ENCODE results near the gene TUBGCP3. TPM values are rescaled to one million over a fixed set of nuclear protein-coding genes. Genes with fewer than 3 reads are reported as not detected.

The TUBGCP3 gene
- total and polyA plus RNA-seq, 4 donors, result 6.7 to 31.0 (median 17.3) TPM

DNA sequence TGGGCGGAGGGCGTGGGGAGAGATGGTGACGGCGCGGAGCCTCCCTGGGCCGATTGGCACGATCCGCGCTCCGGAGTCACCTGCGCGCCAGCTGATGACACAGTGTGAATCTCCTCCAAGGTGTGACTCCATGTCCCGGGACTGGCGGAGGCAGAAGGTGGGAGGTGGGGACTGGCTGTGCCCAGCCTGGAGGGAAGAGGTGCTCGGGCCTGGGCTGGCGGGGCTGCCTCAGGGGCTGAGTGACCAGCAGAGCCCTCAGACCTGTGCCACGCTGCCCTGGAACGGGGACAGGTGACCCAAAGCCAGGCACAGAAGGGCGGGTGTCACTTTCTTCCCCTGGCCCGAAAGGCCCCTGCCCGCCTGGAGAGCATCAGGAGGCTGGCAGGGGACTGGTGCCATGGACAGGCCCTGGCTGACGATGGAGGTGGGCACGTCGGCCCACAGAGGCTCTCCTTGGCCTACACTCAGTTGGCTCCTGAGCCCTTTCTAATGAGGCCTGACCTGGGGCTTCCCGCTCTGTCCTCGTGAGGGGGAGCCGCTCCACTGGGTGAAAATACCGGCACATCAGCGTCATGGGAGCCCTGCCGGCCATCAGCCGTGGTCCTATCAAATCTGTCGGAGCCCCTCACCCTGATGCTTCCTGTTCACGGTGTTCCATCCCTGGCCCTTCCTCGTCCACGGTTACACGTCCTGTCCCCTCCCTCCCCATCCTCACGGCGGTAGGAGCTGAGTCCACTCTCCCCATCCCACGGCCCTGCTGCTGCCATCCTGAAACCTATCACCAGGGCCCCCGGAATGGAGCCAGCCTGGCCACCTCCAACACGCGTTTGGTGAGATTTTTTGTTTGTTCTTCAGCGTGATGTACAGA lies 136.2 kb downstream of the TUBGCP3 start:
- H3K4me3 ChIP-seq (ENCODE audit: low read depth in 1 of 3, low read length in 3 of 3), result no peak overlapping the region
- peak; percentile 31 for DNase-seq (ENCODE audit: low spot score)
- H3K9me3 ChIP-seq (ENCODE audit: control insufficient read depth in 4 of 4, low read length in 3 of 4), result no peaks in the 10 kb centered on the region
- TF ChIP-seq ZBTB33 (IDR thresholded peaks at IDR 0.05), result no peak
- peaks cover 0 to 3% (median 0%) of the 10 kb centered on the region in 4 donors for H3K36me3 ChIP-seq (ENCODE audit: control insufficient read depth in 4 of 4, insufficient read depth in 3 of 4, low read depth in 1 of 4, low read length in 3 of 4)
- WGBS, result 91% methylated on average over 43 of the region's 43 CpGs
- H3K9ac ChIP-seq (ENCODE audit: low read depth in 1 of 2, low read length in 2 of 2), result no peak overlapping the region
- no peaks in the 10 kb centered on the region for H3K27me3 ChIP-seq (ENCODE audit: control insufficient read depth in 4 of 4, insufficient read depth in 4 of 4, low read length in 3 of 4)
- H3K27ac ChIP-seq (ENCODE audit: low read depth in 1 of 2, low read length in 2 of 2), result no peak overlapping the region
- peaks cover 0 to 9% (median 3%) of the 10 kb centered on the region in 4 donors for H3K4me1 ChIP-seq (ENCODE audit: control insufficient read depth in 4 of 4, insufficient read depth in 4 of 4, low read length in 3 of 4)

DNA sequence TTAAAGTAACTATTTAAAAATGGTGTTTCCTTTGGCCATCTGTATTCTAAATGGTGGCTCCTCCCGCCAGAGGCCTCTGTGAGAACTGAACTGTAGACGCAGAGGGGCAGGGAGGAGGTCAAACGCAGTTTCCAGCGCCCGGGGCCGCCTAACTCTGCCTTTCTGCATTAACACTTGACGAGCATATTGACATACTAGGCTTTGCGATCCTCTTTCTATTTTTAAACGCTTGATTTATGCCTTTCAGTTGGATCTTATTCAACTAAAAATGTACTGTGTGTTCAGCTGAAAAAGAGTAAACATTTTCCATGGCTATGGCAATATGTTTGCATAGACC lies 137.1 kb downstream of the TUBGCP3 start:
- 48% methylated on average over 9 of the region's 9 CpGs for WGBS
- DNase-seq (ENCODE audit: low spot score), result no peak

More for the DNA sequence above, 137.1 kb downstream of the TUBGCP3 start:
- Histone ChIP-seq H3K4me1 (ENCODE audit: control insufficient read depth in 4 of 4, insufficient read depth in 4 of 4, low read length in 3 of 4) (peaks cover 0 to 9% (median 3%) of the 10 kb centered on the region in 4 donors), H3K4me3 (ENCODE audit: low read depth in 1 of 3, low read length in 3 of 3) (no peak overlapping the region), H3K27me3 (ENCODE audit: control insufficient read depth in 4 of 4, insufficient read depth in 4 of 4, low read length in 3 of 4) (no peaks in the 10 kb centered on the region), H3K27ac (ENCODE audit: low read depth in 1 of 2, low read length in 2 of 2) (no peak overlapping the region), H3K36me3 (ENCODE audit: control insufficient read depth in 4 of 4, insufficient read depth in 3 of 4, low read depth in 1 of 4, low read length in 3 of 4) (peaks cover 0 to 3% (median 0%) of the 10 kb centered on the region in 4 donors), H3K9me3 (ENCODE audit: control insufficient read depth in 4 of 4, low read length in 3 of 4) (no peaks in the 10 kb centered on the region), H3K9ac (ENCODE audit: low read depth in 1 of 2, low read length in 2 of 2) (no peak overlapping the region)
- TF ChIP-seq GABPA (IDR thresholded peaks at IDR 0.05 in 1 of 2, conservative IDR thresholded peaks at IDR 0.05 in 1 of 2) (no peak), RAD21 (IDR thresholded peaks at IDR 0.05) (no peak), NR2F2 (IDR thresholded peaks at IDR 0.05) (no peak), FOXA1 (IDR thresholded peaks at IDR 0.05) (no peak), MAX (IDR thresholded peaks at IDR 0.05) (no peak), JUND (IDR thresholded peaks at IDR 0.05) (no peak), TAF1 (conservative IDR thresholded peaks at IDR 0.05) (no peak), FOXA2 (IDR thresholded peaks at IDR 0.05) (no peak), ZBTB33 (IDR thresholded peaks at IDR 0.05) (no peak), HNF4G (IDR thresholded peaks at IDR 0.05) (no peak), HNF4A (conservative IDR thresholded peaks at IDR 0.05) (no peak), ATF3 (IDR thresholded peaks at IDR 0.05) (no peak), EGR1 (IDR thresholded peaks at IDR 0.05; ENCODE audit: low read depth in 2 of 2) (no peak), RXRA (IDR thresholded peaks at IDR 0.05) (no peak), SP1 (IDR thresholded peaks at IDR 0.05) (no peak), YY1 (IDR thresholded peaks at IDR 0.05) (no peak)
- TF ChIP-seq, protein P1, sequence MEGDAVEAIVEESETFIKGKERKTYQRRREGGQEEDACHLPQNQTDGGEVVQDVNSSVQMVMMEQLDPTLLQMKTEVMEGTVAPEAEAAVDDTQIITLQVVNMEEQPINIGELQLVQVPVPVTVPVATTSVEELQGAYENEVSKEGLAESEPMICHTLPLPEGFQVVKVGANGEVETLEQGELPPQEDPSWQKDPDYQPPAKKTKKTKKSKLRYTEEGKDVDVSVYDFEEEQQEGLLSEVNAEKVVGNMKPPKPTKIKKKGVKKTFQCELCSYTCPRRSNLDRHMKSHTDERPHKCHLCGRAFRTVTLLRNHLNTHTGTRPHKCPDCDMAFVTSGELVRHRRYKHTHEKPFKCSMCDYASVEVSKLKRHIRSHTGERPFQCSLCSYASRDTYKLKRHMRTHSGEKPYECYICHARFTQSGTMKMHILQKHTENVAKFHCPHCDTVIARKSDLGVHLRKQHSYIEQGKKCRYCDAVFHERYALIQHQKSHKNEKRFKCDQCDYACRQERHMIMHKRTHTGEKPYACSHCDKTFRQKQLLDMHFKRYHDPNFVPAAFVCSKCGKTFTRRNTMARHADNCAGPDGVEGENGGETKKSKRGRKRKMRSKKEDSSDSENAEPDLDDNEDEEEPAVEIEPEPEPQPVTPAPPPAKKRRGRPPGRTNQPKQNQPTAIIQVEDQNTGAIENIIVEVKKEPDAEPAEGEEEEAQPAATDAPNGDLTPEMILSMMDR (IDR thresholded peaks at IDR 0.05; ENCODE audit: low read depth, low read length, missing input control), result no peak
- TF ChIP-seq, protein P2, sequence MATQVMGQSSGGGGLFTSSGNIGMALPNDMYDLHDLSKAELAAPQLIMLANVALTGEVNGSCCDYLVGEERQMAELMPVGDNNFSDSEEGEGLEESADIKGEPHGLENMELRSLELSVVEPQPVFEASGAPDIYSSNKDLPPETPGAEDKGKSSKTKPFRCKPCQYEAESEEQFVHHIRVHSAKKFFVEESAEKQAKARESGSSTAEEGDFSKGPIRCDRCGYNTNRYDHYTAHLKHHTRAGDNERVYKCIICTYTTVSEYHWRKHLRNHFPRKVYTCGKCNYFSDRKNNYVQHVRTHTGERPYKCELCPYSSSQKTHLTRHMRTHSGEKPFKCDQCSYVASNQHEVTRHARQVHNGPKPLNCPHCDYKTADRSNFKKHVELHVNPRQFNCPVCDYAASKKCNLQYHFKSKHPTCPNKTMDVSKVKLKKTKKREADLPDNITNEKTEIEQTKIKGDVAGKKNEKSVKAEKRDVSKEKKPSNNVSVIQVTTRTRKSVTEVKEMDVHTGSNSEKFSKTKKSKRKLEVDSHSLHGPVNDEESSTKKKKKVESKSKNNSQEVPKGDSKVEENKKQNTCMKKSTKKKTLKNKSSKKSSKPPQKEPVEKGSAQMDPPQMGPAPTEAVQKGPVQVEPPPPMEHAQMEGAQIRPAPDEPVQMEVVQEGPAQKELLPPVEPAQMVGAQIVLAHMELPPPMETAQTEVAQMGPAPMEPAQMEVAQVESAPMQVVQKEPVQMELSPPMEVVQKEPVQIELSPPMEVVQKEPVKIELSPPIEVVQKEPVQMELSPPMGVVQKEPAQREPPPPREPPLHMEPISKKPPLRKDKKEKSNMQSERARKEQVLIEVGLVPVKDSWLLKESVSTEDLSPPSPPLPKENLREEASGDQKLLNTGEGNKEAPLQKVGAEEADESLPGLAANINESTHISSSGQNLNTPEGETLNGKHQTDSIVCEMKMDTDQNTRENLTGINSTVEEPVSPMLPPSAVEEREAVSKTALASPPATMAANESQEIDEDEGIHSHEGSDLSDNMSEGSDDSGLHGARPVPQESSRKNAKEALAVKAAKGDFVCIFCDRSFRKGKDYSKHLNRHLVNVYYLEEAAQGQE (IDR thresholded peaks at IDR 0.05), result no peak
